Measurements from ENCODE around the gene SDHB. TPM values are rescaled to one million over a fixed set of nuclear protein-coding genes. Genes with fewer than 3 reads are reported as not detected.

Gene SDHB
- total RNA-seq, 4 donors from 2014 or later, result 77.6 to 154 (median 86.2) TPM

DNA sequence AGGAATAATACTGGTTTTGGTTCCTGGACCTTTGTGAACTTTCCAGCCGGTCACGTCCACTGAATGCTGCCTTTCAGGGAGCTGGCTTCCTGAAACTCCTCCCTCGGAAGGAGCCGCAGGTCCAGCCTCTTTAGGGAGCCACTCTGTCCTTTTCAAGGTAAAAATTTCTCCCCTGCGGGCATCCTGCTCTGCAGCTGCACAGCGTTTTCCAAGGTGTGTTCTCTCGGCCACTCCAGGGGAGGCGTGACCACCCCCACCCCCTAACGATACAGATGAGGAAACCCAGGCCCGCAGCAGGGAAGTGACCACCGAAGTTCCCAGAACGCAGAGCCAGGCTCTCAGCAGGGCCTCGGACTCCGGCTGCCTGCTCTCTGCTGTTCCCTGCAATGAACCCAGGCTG lies 44.0 kb upstream of the SDHB start:
- WGBS, 2 donors, result 44 to 49% methylated on average over 14 of the region's 14 CpGs
- no peak overlapping the region for H3K4me3 ChIP-seq (ENCODE audit: low read depth, poor library complexity, severe bottlenecking)
- intact Hi-C loops (cut with DNase I; ENCODE audit: low total_unique reads), result no loop called here
- TF ChIP-seq, protein P1, sequence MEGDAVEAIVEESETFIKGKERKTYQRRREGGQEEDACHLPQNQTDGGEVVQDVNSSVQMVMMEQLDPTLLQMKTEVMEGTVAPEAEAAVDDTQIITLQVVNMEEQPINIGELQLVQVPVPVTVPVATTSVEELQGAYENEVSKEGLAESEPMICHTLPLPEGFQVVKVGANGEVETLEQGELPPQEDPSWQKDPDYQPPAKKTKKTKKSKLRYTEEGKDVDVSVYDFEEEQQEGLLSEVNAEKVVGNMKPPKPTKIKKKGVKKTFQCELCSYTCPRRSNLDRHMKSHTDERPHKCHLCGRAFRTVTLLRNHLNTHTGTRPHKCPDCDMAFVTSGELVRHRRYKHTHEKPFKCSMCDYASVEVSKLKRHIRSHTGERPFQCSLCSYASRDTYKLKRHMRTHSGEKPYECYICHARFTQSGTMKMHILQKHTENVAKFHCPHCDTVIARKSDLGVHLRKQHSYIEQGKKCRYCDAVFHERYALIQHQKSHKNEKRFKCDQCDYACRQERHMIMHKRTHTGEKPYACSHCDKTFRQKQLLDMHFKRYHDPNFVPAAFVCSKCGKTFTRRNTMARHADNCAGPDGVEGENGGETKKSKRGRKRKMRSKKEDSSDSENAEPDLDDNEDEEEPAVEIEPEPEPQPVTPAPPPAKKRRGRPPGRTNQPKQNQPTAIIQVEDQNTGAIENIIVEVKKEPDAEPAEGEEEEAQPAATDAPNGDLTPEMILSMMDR (IDR thresholded peaks at IDR 0.05), result no peak
- no peak for TF ChIP-seq POLR2A (IDR thresholded peaks at IDR 0.05)
- no peak for DNase-seq (ENCODE audit: low spot score in 2 of 2)

DNA sequence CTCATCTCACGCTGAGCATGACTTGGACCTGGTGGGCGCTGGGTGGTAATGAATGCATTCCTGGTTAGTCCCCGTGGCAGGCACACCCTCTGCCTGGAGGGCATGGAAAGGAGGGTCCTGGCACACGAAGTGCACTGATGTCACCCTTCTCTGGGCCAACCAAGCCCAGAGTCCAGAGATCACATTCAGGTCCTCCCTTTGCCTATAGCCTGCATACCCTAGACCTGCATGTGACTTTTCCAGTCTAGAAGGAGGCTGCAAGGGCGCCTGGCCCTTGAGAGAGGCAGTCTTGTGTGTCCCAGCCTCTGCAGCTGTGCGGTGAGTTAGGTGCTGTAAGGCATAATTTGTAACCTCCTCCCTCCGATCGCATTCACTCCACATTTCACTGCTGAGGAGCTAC lies 43.3 kb upstream of the SDHB start:
- TF ChIP-seq POLR2A (IDR thresholded peaks at IDR 0.05), result no peak
- no peak for DNase-seq (ENCODE audit: low spot score in 2 of 2)
- no peak overlapping the region for H3K4me3 ChIP-seq (ENCODE audit: low read depth, poor library complexity, severe bottlenecking)
- intact Hi-C loops (cut with DNase I; ENCODE audit: low total_unique reads), result no loop called here
- 37 to 50% methylated on average over 8 of the region's 8 CpGs for WGBS, 2 donors

DNA sequence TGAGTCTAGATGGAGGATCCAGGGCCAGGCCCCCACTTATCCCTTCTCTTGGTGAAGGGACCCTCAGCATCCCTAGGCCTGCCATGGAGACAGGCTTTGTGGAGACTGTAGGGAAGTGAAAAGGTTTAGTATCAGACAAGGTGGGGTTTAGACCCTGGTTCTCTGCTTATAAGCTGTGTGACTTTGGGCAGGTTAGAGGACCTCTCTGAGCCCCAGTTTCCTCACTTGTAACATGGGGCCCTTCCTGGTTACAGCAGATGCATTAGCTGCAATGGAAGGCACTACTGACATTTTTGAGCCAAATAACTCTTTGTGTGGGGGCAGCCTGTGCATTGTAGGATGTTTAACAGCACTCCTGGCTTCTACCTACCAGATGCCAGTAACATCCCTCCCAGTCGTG lies 42.8 kb upstream of the SDHB start:
- no peak overlapping the region for H3K4me3 ChIP-seq (ENCODE audit: low read depth, poor library complexity, severe bottlenecking)
- intact Hi-C loops (cut with DNase I; ENCODE audit: low total_unique reads), result no loop called here
- DNase-seq (ENCODE audit: low spot score in 2 of 2), result no peak
- WGBS, 2 donors, result 0 to 17% methylated on average over 1 of the region's 1 CpG
- no peak for TF ChIP-seq POLR2A (IDR thresholded peaks at IDR 0.05)
- TF ChIP-seq, protein P1 (IDR thresholded peaks at IDR 0.05), result no peak

DNA sequence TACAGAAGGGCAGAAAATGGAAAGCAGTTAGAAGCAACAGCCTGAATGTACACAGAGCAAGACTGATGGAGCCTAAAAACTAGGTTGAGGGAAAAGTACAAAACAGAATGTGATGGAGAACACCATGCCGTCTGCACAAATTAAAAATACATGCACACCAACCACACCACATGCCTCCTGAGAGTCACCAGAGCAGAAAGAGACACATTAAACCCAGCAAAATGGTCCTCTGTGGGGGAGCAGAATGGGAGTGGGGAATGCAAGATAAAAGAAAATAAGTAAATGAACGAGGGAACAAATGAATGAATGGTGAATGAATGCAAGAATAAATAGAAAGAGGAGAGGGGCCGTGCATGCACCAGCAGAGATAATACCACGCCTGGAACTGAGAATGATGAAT lies 41.3 kb upstream of the SDHB start:
- intact Hi-C loops (cut with DNase I; ENCODE audit: low total_unique reads), result no loop called here
- 46 to 58% methylated on average over 4 of the region's 4 CpGs for WGBS, 2 donors

DNA sequence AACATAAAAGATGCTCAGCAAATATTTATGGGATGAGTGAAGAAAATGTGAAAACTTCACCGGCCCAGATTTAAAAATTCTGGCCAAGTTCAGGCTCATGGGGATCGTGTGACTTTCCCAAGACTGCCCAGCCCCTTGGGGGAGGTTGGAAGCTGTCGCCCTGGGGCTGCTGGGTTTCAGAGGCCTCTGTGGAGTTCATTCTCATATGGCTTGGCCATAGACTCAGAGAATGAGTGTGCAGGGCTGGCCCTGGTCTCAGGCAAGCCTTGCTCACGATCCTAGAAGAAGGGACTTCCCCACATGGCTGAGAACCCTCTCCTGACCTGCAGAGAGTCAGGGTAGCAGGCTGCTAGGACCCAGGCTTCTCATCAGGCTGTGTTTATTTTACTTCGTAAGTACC lies 40.8 kb upstream of the SDHB start:
- TF ChIP-seq, protein P1 (IDR thresholded peaks at IDR 0.05), result no peak
- no peak for TF ChIP-seq POLR2A (IDR thresholded peaks at IDR 0.05)
- 49 to 52% methylated on average over 5 of the region's 5 CpGs for WGBS, 2 donors

More for the DNA sequence above, 41.3 kb upstream of the SDHB start:
- no peak overlapping the region for H3K4me3 ChIP-seq (ENCODE audit: low read depth, poor library complexity, severe bottlenecking)
- DNase-seq (ENCODE audit: low spot score in 2 of 2), result no peak
- TF ChIP-seq POLR2A (IDR thresholded peaks at IDR 0.05), result no peak
- TF ChIP-seq, protein P1 (IDR thresholded peaks at IDR 0.05), result no peak

DNA sequence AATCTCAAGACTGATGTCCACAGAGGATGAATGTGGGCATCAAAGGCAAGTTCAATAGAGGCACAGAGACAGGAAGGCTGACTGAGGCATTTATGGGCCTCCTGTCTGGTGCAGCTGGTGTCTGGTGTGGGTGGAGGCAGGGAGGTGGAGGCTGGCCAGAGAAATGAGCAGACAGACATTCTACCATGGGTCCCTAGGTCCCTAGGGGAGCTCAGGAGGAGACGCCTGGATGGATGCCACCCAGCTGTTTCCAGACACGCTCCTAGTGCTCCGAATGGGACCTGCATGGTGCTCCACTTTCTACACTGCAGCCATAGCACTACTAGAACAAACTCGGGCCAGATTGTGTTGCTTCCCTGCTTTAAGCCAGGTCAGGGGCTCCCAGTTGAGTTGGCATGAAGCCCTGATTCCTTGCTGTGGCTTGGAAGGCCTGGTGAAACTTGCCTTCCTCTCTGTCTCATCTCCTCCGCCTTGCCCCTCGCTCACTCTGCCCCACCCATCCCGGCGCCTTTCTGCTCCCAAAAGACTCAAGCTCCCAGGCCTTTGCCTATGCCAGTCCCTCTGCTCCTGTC lies 40.1 kb upstream of the SDHB start:
- WGBS, 2 donors, result 64 to 65% methylated on average over 8 of the region's 8 CpGs
- intact Hi-C loops (cut with DNase I; ENCODE audit: low total_unique reads), result no loop called here
- no peak overlapping the region for H3K4me3 ChIP-seq (ENCODE audit: low read depth, poor library complexity, severe bottlenecking)
- no peak for TF ChIP-seq POLR2A (IDR thresholded peaks at IDR 0.05)
- TF ChIP-seq, protein P1 (IDR thresholded peaks at IDR 0.05), result no peak
- DNase-seq (ENCODE audit: low spot score in 2 of 2), result no peak

More for the DNA sequence above, 40.8 kb upstream of the SDHB start:
- no peak overlapping the region for H3K4me3 ChIP-seq (ENCODE audit: low read depth, poor library complexity, severe bottlenecking)
- intact Hi-C loops (cut with DNase I; ENCODE audit: low total_unique reads), result no loop called here
- DNase-seq (ENCODE audit: low spot score in 2 of 2), result no peak
